ENCODE data around the gene NATD1.

GRCh38 chr17:21282850-21283249 lies 29.6 kb upstream of the NATD1 start:
- TF ChIP-seq HOXB13 (CRISPR knock-in tag; IDR thresholded peaks at IDR 0.05; ENCODE audit: low read depth) (no peak), POLR2A (IDR thresholded peaks at IDR 0.05; ENCODE audit: low read length) (no peak), REST (IDR thresholded peaks at IDR 0.05) (no peak), CTCF (IDR thresholded peaks at IDR 0.05) (no peak), EHMT2 (IDR thresholded peaks at IDR 0.05; ENCODE audit: low read depth) (no peak), ESRRA (IDR thresholded peaks at IDR 0.05; ENCODE audit: borderline replicate concordance, low read length) (no peak), ELK1 (IDR thresholded peaks at IDR 0.05; ENCODE audit: low read depth, low read length) (no peak), RAD21 (conservative IDR thresholded peaks at IDR 0.05 in 1 of 2, IDR thresholded peaks at IDR 0.05 in 1 of 2) (no peak), MAZ (IDR thresholded peaks at IDR 0.05; ENCODE audit: borderline replicate concordance, low read depth, low read length) (no peak), ZFP36 (IDR thresholded peaks at IDR 0.05; ENCODE audit: borderline replicate concordance, partially characterized antibody) (no peak), HOXA7 (CRISPR knock-in tag; IDR thresholded peaks at IDR 0.05) (no peak)
- TF ChIP-seq, protein P1, sequence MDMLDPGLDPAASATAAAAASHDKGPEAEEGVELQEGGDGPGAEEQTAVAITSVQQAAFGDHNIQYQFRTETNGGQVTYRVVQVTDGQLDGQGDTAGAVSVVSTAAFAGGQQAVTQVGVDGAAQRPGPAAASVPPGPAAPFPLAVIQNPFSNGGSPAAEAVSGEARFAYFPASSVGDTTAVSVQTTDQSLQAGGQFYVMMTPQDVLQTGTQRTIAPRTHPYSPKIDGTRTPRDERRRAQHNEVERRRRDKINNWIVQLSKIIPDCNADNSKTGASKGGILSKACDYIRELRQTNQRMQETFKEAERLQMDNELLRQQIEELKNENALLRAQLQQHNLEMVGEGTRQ (IDR thresholded peaks at IDR 0.05): no peak

Data from A549 (cell line).